Hematopoietic multipotent progenitor cell treated with erythropoietin and hydrocortisone succinate and interleukin-3 and kit ligand, for 6 days (in vitro differentiated cells): ENCODE results near the gene DAPK1.

Experiments used
- DNase-seq: peaks from one replicate; pipeline ENCODE4 v3.0.0-alpha.2; 2015

The DAPK1 gene

DNA sequence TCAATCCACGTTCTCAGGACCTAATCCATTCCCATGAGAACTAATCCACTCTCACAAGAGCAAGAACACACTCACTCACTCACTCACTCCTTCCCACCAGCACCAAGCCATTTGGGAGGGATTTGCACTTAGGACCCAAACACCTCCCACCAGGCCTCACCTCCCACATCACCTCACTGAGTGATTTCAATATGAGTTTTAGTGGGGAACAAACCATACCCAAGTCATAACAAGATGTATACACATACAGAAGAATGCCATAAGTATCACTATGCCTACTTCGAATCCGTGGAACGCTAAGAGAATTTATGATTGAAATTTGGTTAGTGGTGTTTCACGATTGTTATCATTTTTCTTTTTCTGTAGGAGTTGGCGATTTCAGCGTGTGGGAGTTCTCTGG lies 199.0 kb downstream of the DAPK1 start:
- no peak for DNase-seq

DNA sequence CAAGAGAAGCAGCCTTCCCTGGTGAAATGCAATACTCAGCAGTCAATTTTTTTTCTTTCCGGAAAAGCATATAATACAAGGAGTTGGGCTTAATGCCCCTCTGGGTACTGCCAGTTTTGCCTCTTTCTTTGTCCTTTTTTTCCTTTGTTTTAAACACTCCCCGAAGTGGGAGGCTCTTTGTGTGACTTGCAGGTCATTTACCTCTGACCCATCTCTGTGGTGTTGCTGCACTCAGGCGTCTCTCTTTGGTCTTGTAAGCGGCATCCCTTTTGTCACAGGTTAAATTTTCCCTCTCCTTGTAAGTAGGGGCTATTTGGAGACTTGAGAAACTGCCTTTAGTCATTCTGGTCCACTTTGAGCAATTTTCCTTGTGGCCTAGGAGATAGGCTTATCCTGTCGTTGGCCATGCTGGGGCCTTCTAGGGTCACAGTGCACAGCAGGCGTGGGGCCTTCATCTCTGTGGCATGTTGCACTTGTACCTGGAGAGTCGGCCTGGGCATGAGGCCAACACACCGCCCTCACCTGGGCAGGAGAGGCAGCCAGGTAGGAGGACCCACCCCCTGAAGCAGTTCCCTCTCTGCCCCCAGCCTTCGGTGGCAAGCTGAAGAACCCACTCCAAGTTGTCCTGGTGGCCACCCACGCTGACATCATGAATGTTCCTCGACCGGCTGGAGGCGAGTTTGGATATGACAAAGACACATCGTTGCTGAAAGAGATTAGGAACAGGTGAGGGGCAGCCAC lies 200.6 kb downstream of the DAPK1 start:
- no peak for DNase-seq

DNA sequence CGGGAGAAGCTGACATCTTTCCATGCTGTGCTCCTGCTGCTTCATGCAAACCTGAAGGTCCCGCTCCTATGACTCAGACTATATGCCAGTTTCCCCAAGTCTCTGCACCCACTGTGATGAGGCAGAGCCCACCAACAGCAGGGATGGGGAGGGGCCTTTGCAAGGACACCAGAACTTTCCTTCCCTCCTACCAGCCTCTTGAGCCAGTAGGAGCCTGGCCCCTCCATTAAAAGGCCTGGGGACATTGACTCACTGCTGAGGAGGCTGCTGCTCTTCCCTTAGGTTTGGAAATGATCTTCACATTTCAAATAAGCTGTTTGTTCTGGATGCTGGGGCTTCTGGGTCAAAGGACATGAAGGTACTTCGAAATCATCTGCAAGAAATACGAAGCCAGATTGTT lies 202.2 kb downstream of the DAPK1 start:
- DNase-seq = no peak

DNA sequence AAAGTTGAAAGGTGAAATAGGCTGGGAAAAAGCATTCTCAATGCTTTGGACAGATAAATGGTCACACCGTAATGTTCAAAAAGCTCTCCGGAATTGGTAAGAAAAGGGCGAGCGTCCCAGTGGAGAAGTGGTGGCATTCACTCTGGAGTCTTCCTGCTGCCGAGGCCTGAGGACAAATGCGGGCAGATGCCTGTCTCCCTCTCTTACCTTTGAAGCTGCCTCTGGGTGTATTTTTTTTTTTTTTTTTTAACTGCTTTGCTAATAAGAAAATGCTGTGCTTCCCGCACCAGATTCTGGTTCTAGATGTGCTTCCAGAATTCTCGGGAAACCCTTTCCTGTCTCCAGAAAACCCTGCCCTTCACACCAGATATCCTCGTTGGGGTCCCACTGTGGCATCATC lies 203.8 kb downstream of the DAPK1 start:
- DNase-seq = no peak

DNA sequence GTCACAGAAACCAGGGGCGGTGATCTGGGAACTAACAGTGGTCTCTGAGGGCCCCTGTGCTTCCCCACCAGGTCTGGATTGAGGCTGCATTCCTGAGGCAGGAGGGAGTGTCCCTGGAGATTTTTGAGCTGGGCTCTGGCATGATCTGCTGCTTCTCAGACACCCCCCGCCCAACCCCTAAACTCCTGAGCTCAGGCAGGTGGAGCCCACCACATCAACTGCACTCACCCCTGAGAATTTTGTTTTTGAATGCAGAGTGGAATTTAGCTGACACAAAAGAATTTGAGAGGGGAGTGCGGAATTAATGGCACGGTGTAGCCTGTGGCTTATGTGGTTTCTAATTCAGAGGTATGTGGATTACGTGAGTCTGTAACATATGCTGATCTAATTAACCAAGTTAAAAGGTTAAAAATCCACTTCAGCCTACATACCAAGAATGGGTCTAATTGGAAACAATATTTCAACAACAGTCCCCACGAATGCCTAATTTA lies 204.3 kb downstream of the DAPK1 start:
- no peak for DNase-seq

DNA sequence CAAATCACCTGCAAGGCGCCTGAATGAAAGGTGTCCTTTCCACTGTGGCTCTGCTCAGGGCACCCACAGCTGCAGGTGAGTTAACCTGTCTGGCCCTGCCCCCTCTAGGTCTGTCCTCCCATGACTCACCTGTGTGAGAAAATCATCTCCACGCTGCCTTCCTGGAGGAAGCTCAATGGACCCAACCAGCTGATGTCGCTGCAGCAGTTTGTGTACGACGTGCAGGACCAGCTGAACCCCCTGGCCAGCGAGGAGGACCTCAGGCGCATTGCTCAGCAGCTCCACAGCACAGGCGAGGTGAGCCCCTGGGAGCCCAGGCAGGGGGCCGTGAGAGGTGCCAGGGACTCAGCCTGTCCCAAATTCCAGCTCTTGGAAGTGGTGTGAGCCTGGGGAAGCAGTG lies 205.3 kb downstream of the DAPK1 start:
- no peak for DNase-seq

DNA sequence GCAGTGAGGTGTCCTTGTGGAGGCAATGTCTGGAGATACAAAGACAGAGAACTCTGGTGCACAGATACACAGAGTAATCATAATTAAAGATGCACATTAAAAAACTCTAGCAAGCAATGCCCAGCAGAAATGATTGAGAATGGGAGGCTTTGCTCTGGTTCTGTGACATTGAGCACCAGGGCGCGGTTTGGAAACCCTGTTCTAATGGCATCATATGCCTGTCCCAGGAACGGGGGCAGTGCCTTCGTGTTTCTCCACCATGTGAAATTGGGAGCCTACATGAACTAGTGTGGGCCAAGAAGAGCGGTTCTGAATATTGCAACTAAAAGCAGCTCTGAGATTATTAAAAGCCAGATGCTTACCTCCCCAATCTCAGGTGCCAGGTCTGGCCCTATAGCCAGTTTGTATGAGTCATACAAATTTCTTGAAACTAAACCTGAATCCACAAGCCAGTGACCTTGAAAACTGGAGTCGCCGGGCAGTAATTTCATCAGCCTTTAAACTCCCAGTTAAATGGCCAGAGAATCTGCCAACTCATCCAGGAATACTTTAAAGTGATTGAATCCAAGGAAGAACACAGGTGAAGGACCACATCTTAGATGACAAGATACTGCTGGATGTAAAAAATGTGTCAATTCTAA lies 206.1 kb downstream of the DAPK1 start:
- no peak for DNase-seq

DNA sequence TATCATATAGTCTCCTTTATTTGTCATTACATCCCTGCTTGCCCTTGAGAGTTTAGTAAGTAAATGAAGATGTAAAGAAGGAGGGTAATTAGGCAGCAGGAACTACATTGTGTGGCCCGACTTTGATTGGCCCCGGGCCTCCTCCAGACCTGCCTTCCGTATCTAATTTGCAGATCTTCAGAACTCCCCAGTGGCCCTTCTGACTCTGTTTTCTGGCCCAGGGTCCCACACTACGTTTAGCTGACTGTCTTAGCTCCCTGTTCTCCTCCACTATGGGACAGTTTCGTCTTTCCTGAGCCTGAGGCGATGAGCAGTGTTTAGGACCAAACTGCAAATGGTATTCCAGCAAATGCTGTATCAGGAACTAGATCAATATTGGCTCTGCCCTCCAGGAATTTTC lies 206.7 kb downstream of the DAPK1 start:
- DNase-seq = no peak

DNA sequence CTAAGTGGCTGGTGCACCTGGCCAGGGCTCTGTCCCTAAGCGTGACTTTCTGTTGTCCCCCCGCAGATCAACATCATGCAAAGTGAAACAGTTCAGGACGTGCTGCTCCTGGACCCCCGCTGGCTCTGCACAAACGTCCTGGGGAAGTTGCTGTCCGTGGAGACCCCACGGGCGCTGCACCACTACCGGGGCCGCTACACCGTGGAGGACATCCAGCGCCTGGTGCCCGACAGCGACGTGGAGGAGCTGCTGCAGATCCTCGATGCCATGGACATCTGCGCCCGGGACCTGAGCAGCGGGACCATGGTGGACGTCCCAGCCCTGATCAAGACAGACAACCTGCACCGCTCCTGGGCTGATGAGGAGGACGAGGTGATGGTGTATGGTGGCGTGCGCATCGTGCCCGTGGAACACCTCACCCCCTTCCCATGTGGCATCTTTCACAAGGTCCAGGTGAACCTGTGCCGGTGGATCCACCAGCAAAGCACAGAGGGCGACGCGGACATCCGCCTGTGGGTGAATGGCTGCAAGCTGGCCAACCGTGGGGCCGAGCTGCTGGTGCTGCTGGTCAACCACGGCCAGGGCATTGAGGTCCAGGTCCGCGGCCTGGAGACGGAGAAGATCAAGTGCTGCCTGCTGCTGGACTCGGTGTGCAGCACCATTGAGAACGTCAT lies 208.5 kb downstream of the DAPK1 start:
- DNase-seq = no peak

DNA sequence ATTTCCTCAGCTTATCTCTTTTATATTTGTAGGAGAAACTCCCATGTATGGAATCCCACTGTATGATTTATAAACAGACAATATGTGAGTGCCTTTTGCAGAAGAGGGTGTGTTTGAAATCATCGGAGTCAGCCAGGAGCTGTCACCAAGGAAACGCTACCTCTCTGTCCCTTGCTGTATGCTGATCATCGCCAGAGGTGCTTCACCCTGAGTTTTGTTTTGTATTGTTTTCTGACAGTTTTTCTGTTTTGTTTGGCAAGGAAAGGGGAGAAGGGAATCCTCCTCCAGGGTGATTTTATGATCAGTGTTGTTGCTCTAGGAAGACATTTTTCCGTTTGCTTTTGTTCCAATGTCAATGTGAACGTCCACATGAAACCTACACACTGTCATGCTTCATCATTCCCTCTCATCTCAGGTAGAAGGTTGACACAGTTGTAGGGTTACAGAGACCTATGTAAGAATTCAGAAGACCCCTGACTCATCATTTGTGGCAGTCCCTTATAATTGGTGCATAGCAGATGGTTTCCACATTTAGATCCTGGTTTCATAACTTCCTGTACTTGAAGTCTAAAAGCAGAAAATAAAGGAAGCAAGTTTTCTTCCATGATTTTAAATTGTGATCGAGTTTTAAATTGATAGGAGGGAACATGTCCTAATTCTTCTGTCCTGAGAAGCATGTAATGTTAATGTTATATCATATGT lies 210.3 kb downstream of the DAPK1 start:
- DNase-seq = no peak

DNA sequence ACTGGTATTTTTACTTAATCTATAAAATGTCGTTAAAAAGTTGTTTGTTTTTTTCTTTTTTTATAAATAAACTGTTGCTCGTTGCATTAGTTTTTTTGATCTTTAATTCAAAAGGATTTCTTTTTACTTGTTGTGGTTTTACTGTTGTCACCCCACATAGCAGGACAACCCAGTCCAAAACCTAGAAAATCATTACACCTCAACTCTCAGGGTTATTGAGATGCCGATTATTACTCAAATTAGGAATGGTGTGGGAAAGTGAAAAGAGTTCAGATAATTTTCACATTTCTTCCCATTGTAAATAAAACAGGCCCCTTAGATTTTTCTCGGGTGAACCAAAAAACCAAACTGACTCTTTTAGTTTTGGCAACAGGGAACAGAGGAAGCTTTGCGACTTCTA lies 210.9 kb downstream of the DAPK1 start:
- DNase-seq = no peak

DNA sequence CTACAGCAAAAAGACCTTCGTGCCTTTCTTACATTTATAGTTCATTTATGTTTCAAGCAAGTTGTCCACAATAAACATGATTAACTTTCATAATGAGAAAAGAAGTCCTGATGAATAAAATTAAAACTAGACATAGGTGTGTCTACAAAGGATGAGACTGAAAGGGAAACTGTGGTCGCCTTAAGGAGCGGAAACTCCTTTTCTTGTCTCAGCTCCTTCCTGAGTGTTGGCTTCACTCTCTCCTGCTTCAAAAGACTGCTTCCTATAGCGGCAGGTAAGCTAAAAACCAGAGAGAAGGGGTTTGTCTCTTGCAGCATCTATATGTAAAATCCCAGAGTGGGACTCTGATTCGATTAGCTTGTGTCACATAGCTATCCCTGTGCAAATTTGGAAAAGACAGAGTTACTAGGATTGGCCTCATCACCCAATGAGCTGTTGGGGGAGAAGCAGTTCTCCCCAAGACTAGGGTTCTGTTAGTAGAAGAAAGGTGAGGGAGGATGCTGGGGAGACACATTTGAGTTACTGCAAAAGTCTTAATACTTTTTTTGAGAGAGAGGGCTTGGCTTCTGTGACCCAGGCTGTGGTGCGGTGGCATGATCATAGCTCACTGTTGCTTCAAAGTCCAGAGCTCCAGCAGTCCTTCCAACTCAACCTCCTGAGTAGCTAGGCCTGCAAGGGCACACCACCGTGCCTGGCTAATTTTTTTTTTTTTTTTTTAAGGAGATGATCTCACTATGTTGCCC lies 211.5 kb downstream of the DAPK1 start:
- no peak for DNase-seq

DNA sequence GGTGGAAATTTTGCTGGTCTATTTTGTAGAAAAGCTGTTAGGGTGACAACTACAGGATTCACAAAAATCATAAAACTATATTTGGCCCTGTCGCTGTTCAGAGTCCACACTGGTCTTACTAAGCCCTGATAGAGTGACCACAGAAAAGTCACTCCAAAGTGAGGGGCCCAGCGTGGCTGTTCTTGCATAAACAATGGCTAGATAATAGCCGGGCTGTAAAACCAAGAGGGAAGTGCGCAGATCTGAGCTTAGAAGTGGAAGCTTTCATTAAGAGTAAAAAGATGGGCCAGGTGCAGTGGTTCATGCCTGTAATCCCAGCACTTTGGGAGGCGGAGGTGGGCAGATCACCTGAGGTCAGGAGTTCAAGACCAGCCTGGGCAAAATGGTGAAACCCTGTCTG lies 212.8 kb downstream of the DAPK1 start:
- no peak for DNase-seq

DNA sequence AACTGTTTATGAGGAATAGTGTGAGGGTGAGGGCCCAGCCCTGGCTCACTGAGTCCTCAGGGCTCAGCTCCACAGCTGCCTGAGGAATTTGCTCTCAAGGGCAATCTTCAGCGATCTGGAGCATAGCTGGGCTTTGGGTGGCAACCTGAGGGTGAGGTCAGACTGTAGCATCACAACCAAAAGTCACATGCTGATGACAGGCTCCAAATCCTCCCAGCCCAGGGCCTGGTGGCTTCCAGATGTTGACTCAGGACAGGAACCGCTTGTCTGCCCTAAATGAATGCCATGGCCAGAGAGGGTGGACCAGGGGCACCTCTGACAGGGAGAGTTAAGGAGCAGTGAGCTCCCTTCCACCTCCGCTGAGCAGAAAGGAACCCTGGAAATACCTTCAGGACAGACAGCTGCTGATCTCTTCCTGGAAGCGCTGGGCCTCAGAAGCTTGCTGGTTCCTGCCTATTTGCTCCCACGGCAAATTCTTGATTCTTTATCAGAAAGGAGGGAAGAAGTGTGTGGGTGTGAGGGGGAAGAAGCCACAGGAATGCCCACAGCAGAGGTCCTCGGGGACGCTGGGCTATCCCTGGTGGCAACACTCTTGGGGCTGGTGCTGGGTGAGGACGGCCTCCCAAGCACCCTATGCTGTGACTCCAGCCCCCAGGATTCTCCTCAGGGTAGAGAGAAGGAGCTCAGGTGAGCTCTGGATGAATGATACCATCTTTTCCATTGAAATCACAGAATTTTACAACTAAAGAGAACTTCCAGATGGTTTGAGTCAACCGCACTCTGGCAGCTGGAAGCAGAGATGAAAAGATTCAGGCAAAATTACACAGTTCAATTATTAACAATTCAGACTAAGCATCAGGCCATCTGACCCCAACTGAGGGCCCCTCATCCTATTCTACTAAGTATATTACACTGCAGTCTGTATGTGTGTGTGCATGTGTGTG lies 214.5 kb downstream of the DAPK1 start:
- DNase-seq = peak; percentile 66

DNA sequence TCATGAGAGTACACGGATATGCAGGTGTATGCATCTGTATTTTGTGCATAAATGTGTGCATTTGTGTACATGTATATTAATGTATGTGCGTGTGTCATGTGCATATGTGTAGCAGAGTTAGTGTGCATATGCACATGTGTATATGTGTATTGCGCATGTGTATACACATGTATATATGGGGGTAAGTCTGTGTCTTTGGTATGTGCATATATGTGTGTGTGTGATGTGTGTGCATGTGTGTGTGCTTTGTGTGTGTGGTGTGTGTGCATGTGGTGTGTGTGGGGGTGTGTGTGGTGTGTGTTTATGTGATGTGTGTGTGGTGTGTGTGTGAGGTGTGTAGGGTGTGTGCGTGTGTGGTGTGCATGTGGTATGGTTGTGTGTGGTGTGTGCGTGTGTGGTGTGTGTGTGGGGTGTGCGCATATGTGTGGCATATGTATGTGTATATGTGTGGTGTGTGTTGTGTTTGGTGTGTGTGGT lies 215.2 kb downstream of the DAPK1 start:
- DNase-seq = no peak

DNA sequence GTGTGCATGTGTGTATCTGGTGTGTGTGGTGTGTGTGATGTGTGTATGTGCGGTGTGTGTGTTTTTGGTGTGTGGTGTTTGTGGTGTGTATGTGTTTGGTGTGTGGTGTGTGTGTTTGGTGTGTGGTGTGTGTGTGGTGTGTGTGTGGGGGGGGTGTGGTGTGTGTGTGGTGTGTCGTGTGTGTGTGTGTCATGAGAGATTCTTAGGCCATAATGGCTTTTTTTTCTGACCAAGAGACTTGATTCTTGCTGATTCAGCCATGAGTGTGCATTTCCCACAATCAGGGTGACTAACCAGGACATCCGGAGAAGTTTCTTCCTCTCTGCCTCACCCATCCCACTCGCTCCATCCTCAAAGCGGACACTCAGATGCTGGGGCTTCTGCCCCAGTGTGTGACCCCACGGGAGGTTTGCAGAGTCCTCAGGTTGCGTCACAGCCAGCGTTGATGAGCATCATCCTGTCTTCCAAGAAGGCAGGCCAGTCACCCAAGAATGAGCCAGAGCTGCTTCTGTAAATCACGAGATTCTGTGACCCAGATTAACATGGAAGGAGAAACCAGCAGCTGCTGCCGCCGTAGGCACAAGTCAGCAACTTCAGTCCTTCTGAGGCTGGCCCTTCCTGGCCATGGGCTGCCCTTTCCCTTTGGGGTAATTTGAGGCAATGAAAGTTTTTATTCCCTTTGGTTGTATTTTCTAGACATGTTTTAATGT lies 215.8 kb downstream of the DAPK1 start:
- peak; percentile 65 for DNase-seq

DNA sequence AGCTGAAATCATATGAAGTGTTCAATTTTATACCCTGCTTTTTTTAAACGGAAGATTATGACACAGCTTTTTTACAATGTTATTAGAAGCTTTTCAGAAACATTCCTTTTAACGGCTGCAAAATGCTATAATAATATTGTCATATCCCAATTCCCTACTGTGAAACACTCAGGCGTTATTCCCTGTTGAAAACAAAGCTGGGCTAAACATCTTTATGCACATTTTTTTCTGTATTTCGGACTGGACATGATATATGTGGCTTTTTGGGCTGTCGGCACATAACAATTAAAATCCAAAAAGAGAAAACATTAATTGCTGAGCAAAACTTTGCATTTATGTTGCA lies 216.3 kb downstream of the DAPK1 start:
- no peak for DNase-seq

DNA sequence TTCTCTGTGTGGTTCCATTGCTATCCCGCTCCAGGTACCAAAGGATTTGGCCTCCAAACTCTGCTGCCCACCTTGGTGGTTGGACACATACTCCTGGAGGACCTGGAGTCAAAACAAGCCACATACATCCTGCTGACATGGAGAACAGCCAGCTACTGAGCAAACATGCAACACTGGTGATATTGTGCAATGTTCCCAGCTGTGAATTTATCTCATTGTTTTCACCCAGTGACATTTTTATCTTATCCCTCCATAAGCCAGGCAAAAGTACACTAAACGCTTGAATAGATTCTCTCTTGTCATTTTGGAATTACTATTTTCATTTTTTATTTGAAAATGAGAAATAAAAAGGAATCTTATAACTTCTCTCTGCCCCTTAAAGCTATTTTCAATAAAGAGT lies 217.2 kb downstream of the DAPK1 start:
- DNase-seq = peak; percentile 93

DNA sequence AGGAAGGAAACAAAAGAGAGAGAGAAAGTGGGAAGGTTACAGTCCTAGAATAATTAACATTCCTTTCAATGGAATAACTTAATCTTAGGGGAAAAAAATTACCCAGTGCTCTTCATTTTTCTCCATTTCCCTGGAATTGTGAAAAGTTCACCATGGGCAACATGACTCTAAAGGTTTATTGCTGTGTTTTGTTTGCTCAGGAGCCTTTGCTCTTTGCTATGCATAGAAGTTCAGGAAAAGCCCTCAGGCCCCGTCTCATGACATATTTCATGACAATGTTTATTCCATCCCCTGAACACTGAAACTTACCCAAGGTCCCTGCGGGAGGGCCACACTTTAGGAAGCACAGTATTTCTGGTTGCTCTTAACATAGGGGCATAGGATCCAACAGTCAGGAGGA lies 218.5 kb downstream of the DAPK1 start:
- DNase-seq = no peak

DNA sequence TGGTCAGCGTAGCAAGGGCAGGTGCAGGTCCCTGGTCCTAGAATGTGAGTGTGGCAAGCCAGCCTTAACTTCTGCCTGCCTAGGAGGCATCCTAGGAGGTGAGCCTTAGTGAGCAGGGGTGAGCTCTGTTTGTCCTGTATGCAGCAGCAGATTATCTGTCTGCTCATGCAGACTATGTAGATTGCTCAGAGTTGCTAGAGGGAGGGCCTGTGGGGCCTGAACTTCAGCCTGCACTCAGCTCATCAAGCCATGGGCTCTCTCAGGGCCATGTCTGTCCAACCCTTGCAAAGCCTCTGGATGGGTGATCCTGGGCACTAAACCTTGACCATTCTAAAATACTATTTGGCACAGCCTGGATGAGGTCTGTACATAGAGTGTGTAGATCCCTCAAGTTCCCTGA lies 219.8 kb downstream of the DAPK1 start:
- peak; percentile 24 for DNase-seq

DNA sequence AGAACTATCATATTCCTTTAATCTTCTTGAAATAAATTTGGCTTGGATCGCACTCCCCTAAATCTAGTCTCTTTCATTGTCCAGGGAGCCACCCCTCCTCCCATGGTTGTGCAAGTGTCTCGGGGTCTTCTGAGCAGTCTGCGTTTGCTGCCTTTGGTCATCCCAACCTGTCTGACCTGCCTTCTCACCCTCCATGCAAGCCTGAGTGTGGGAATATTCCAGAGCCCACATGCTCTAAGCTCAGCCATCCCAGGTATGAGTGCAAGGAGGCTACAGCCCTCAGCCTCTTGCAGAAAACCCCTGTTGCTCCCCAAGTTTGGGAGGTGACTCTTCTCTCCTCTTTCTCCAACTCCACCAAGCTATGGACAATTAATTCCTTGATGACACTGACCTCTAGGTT lies 220.6 kb downstream of the DAPK1 start:
- no peak for DNase-seq
